Dedifferentiated amniotic fluid mesenchymal stem cell (primary cell): ENCODE results near the gene BMP8B.

Source experiments
- DNase-seq: peaks from one replicate; pipeline ENCODE4 v3.0.0-alpha.2; 2016; ENCODE audit errors: extremely low spot score

The BMP8B gene

GRCh38 chr1:39722495-39722894, 66.2 kb downstream of the BMP8B start:
- DNase-seq, result no peak

GRCh38 chr1:39721664-39722063, 67.0 kb downstream of the BMP8B start:
- no peak for DNase-seq

GRCh38 chr1:39720094-39720999, 68.3 kb downstream of the BMP8B start:
- DNase-seq, result peak; percentile 78

- no peak for DNase-seq
Measured at GRCh38 chr1:39717809-39718208, 70.9 kb downstream of the BMP8B start.

- DNase-seq, result no peak
Measured at GRCh38 chr1:39713557-39713956, 75.1 kb downstream of the BMP8B start.

- DNase-seq, result no peak
Measured at GRCh38 chr1:39711966-39712340, 76.7 kb downstream of the BMP8B start.

GRCh38 chr1:39711104-39711965, 77.3 kb downstream of the BMP8B start:
- no peak for DNase-seq

- no peak for DNase-seq
Measured at GRCh38 chr1:39707506-39707905, 81.2 kb downstream of the BMP8B start.
